ENCODE measurements around the gene CTDP1.

CTDP1 gene

GRCh38 chr18:79763407-79763806, 83.8 kb downstream of the CTDP1 start:
- no peak for DNase-seq (ENCODE audit: low spot score)

GRCh38 chr18:79764131-79764530, 84.5 kb downstream of the CTDP1 start:
- no peak for DNase-seq (ENCODE audit: low spot score)

- no peak for DNase-seq (ENCODE audit: low spot score)
Measured at GRCh38 chr18:79765491-79766245, 86.1 kb downstream of the CTDP1 start.

GRCh38 chr18:79766308-79766707, 86.7 kb downstream of the CTDP1 start:
- no peak for DNase-seq (ENCODE audit: low spot score)

- no peak for DNase-seq (ENCODE audit: low spot score)
Measured at GRCh38 chr18:79768745-79769144, 89.1 kb downstream of the CTDP1 start.

GRCh38 chr18:79769698-79770500, 90.3 kb downstream of the CTDP1 start:
- DNase-seq (ENCODE audit: low spot score), result no peak

- DNase-seq (ENCODE audit: low spot score), result no peak
Measured at GRCh38 chr18:79770501-79770815, 90.9 kb downstream of the CTDP1 start.

- DNase-seq (ENCODE audit: low spot score), result no peak
Measured at GRCh38 chr18:79770826-79771225, 91.2 kb downstream of the CTDP1 start.

GRCh38 chr18:79771446-79772107, 92.0 kb downstream of the CTDP1 start:
- no peak for DNase-seq (ENCODE audit: low spot score)

GRCh38 chr18:79772108-79772864, 92.7 kb downstream of the CTDP1 start:
- no peak for DNase-seq (ENCODE audit: low spot score)

- DNase-seq (ENCODE audit: low spot score), result no peak
Measured at GRCh38 chr18:79772865-79773696, 93.5 kb downstream of the CTDP1 start.

GRCh38 chr18:79774111-79774510, 94.5 kb downstream of the CTDP1 start:
- DNase-seq (ENCODE audit: low spot score), result no peak

- no peak for DNase-seq (ENCODE audit: low spot score)
Measured at GRCh38 chr18:79775441-79776221, 96.0 kb downstream of the CTDP1 start.

GRCh38 chr18:79776674-79777073, 97.1 kb downstream of the CTDP1 start:
- DNase-seq (ENCODE audit: low spot score), result no peak

- no peak for DNase-seq (ENCODE audit: low spot score)
Measured at GRCh38 chr18:79778291-79778791, 98.7 kb downstream of the CTDP1 start.

GRCh38 chr18:79779021-79779699, 99.6 kb downstream of the CTDP1 start:
- DNase-seq (ENCODE audit: low spot score), result no peak

GRCh38 chr18:79779700-79780190, 100.1 kb downstream of the CTDP1 start:
- DNase-seq (ENCODE audit: low spot score), result no peak

- no peak for DNase-seq (ENCODE audit: low spot score)
Measured at GRCh38 chr18:79780547-79780946, 100.9 kb downstream of the CTDP1 start.

GRCh38 chr18:79781331-79781941, 101.8 kb downstream of the CTDP1 start:
- no peak for DNase-seq (ENCODE audit: low spot score)
